GM19468 (cell line): ENCODE results near the gene SCN10A.

ENCODE experiments used
- ATAC-seq: cut with Tn5 transposase; IDR thresholded peaks from one replicate; pipeline ENCODE4 v1.9.1; 2021; ENCODE audit warnings: mild to moderate bottlenecking, moderate library complexity, moderate number of reproducible peaks; ENCODE audit not compliant: unreplicated experiment; ENCODE audit errors: extremely low read depth

SCN10A gene

GRCh38 chr3:38816026-38816425 is at the start of gene SCN10A:
Gene SCN10A (minus strand): TSS chr3:38816217. CDS start chr3:38794010, 22,207 bp downstream.
- no peak for ATAC-seq

- ATAC-seq, result no peak
Observed at GRCh38 chr3:38853011-38853410, 37.0 kb upstream of the SCN10A start.

GRCh38 chr3:38843898-38844297 is 27.9 kb upstream of the SCN10A start:
- no peak for ATAC-seq

GRCh38 chr3:38842266-38842965 is 26.4 kb upstream of the SCN10A start:
- ATAC-seq, result no peak

GRCh38 chr3:38840987-38841386 is 25.0 kb upstream of the SCN10A start:
- no peak for ATAC-seq

- ATAC-seq, result no peak
Observed at GRCh38 chr3:38837358-38837757, 21.3 kb upstream of the SCN10A start.

- ATAC-seq, result no peak
Observed at GRCh38 chr3:38836561-38836960, 20.5 kb upstream of the SCN10A start.

GRCh38 chr3:38835939-38836338 is 19.9 kb upstream of the SCN10A start:
- no peak for ATAC-seq

- no peak for ATAC-seq
Observed at GRCh38 chr3:38834717-38835116, 18.7 kb upstream of the SCN10A start.

GRCh38 chr3:38834110-38834509 is 18.1 kb upstream of the SCN10A start:
- no peak for ATAC-seq

GRCh38 chr3:38829404-38829803 is 13.4 kb upstream of the SCN10A start:
- no peak for ATAC-seq

- no peak for ATAC-seq
Observed at GRCh38 chr3:38828681-38829080, 12.7 kb upstream of the SCN10A start.

- ATAC-seq, result no peak
Observed at GRCh38 chr3:38827791-38828190, 11.8 kb upstream of the SCN10A start.

GRCh38 chr3:38826001-38826400 is 10.0 kb upstream of the SCN10A start:
- ATAC-seq, result no peak

- no peak for ATAC-seq
Observed at GRCh38 chr3:38824349-38824748, 8.3 kb upstream of the SCN10A start.

GRCh38 chr3:38823722-38824121 is 7.7 kb upstream of the SCN10A start:
- no peak for ATAC-seq

- no peak for ATAC-seq
Observed at GRCh38 chr3:38823186-38823585, 7.2 kb upstream of the SCN10A start.

- no peak for ATAC-seq
Observed at GRCh38 chr3:38811822-38812221, 4.2 kb downstream of the SCN10A start.

- no peak for ATAC-seq
Observed at GRCh38 chr3:38805765-38806386, 10.1 kb downstream of the SCN10A start.

- no peak for ATAC-seq
Observed at GRCh38 chr3:38805004-38805403, 11.0 kb downstream of the SCN10A start.

- no peak for ATAC-seq
Observed at GRCh38 chr3:38800511-38800910, 15.5 kb downstream of the SCN10A start.

GRCh38 chr3:38793721-38794120 is 22.3 kb downstream of the SCN10A start:
- no peak for ATAC-seq
